Measurements from ENCODE around the gene TNPO3.

Gene TNPO3

GRCh38 chr7:129037585-129037984 is 17.3 kb downstream of the TNPO3 start:
- TF ChIP-seq CTCF (IDR thresholded peaks at IDR 0.05; ENCODE audit: borderline replicate concordance, insufficient read depth, low read depth, low read length): no peak
- no peak overlapping the region for H3K4me3 ChIP-seq (ENCODE audit: low read depth, low read length)

- no peak for TF ChIP-seq CTCF (IDR thresholded peaks at IDR 0.05; ENCODE audit: borderline replicate concordance, insufficient read depth, low read depth, low read length)
- H3K4me3 ChIP-seq (ENCODE audit: low read depth, low read length): no peak overlapping the region
Measured at GRCh38 chr7:129032017-129032416, 22.9 kb downstream of the TNPO3 start.

GRCh38 chr7:129030440-129030839 is 24.5 kb downstream of the TNPO3 start:
- TF ChIP-seq CTCF (IDR thresholded peaks at IDR 0.05; ENCODE audit: borderline replicate concordance, insufficient read depth, low read depth, low read length): no peak
- H3K4me3 ChIP-seq (ENCODE audit: low read depth, low read length): no peak overlapping the region

GRCh38 chr7:129024125-129024524 is 30.8 kb downstream of the TNPO3 start:
- TF ChIP-seq CTCF (IDR thresholded peaks at IDR 0.05; ENCODE audit: borderline replicate concordance, insufficient read depth, low read depth, low read length): no peak

GRCh38 chr7:129021656-129022055 is 33.3 kb downstream of the TNPO3 start:
- H3K4me3 ChIP-seq (ENCODE audit: low read depth, low read length): no peak overlapping the region
- no peak for TF ChIP-seq CTCF (IDR thresholded peaks at IDR 0.05; ENCODE audit: borderline replicate concordance, insufficient read depth, low read depth, low read length)

More at GRCh38 chr7:129024125-129024524, 30.8 kb downstream of the TNPO3 start:
- no peak overlapping the region for H3K4me3 ChIP-seq (ENCODE audit: low read depth, low read length)

- H3K4me3 ChIP-seq (ENCODE audit: low read depth, low read length): no peak overlapping the region
- no peak for TF ChIP-seq CTCF (IDR thresholded peaks at IDR 0.05; ENCODE audit: borderline replicate concordance, insufficient read depth, low read depth, low read length)
Measured at GRCh38 chr7:129017933-129018538, 36.9 kb downstream of the TNPO3 start.

GRCh38 chr7:129017264-129017663 is 37.6 kb downstream of the TNPO3 start:
- no peak overlapping the region for H3K4me3 ChIP-seq (ENCODE audit: low read depth, low read length)
- TF ChIP-seq CTCF (IDR thresholded peaks at IDR 0.05; ENCODE audit: borderline replicate concordance, insufficient read depth, low read depth, low read length): no peak

Measured in GM12875 (cell line).